OCI-LY7 (cell line): ENCODE results near the gene NLRC4. TPM values are rescaled to one million over a fixed set of nuclear protein-coding genes. Genes with fewer than 3 reads are reported as not detected.

Experiments used
- BruUV-seq: library from RNA; stranded (reverse); fragments of 400-500 nt; replicated peaks from 2 replicates; lab custom pipeline; 2021; lab: Mats Ljungman, UMichigan
- CTCF ChIA-PET: fragments of 300-600 bp; sonication (Branson Sonifier 250); formaldehyde crosslinking; loops from one replicate; lab custom pipeline; 2022; ENCODE audit warnings: antibody characterized with exemption; ENCODE audit not compliant: unreplicated experiment; lab: Charles Lee
- POLR2A ChIA-PET: fragments of 300-600 bp; sonication (Branson Sonifier 250); formaldehyde crosslinking; loops from one replicate; lab custom pipeline; 2022; ENCODE audit warnings: antibody characterized with exemption; lab: Charles Lee
- DNase-seq: peaks from one replicate; pipeline ENCODE4 v3.0.0-alpha.2; 2015; ENCODE audit warnings: low spot score
- H2AFZ ChIP-seq: fragments of 200-600 bp; sonication (generic), shearing (Covaris generic); 2 replicates; pipeline ENCODE4 v1.6.1; 2014; ENCODE audit warnings: mild to moderate bottlenecking, antibody characterized with exemption, low read length, moderate library complexity
- H3K27ac ChIP-seq: fragments of 200-600 bp; sonication (generic); 2 replicates; pipeline ENCODE4 v1.5.1; 2014; ENCODE audit warnings: mixed run types, low read depth, mild to moderate bottlenecking, moderate library complexity, low read length, inconsistent platforms; ENCODE audit not compliant: poor library complexity, severe bottlenecking
- H3K36me3 ChIP-seq: fragments of 200-600 bp; sonication (generic); 2 replicates; pipeline ENCODE4 v1.6.1; 2014; ENCODE audit warnings: mild to moderate bottlenecking, antibody characterized with exemption, low read length, moderate library complexity, mixed read lengths; ENCODE audit not compliant: insufficient read depth
- H3K4me1 ChIP-seq: fragments of 200-600 bp; sonication (generic); 2 replicates; pipeline ENCODE4 v1.5.1; 2014; ENCODE audit warnings: mild to moderate bottlenecking, low read length; ENCODE audit not compliant: insufficient read depth, poor library complexity, severe bottlenecking
- H3K4me2 ChIP-seq: fragments of 200-600 bp; sonication (generic); 2 replicates; pipeline ENCODE4 v1.6.1; 2014; ENCODE audit warnings: mild to moderate bottlenecking, low read length
- H3K4me3 ChIP-seq: fragments of 200-600 bp; sonication (generic); 2 replicates; pipeline ENCODE4 v1.5.1; 2014; ENCODE audit warnings: mild to moderate bottlenecking, low read depth, low read length; ENCODE audit not compliant: poor library complexity, severe bottlenecking
- H3K79me2 ChIP-seq: fragments of 200-600 bp; sonication (generic); 2 replicates; pipeline ENCODE4 v1.6.1; 2016; ENCODE audit warnings: low read depth, mild to moderate bottlenecking, low read length, moderate library complexity, mixed read lengths; ENCODE audit not compliant: insufficient read depth
- H3K9me2 ChIP-seq: fragments of 200-600 bp; sonication (generic); 2 replicates; pipeline ENCODE4 v1.6.1; 2016; ENCODE audit warnings: mild to moderate bottlenecking, low read length, mixed read lengths; ENCODE audit not compliant: insufficient read depth
- H3K9me3 ChIP-seq: fragments of 200-600 bp; sonication (generic); 2 replicates; pipeline ENCODE4 v1.6.1; 2014; ENCODE audit warnings: mild to moderate bottlenecking, mixed run types, low read length, mixed read lengths
- H4K20me1 ChIP-seq: fragments of 200-600 bp; sonication (generic); 2 replicates; pipeline ENCODE4 v1.6.1; 2014; ENCODE audit warnings: mild to moderate bottlenecking, antibody characterized with exemption, low read length, moderate library complexity, mixed read lengths; ENCODE audit not compliant: insufficient read depth
- EZH2phosphoT487 ChIP-seq: fragments of 200-600 bp; sonication (generic); IDR thresholded peaks from 2 replicates; pipeline ENCODE4 v1.6.1; 2018; ENCODE audit warnings: low read depth, borderline replicate concordance, mild to moderate bottlenecking, mixed run types, antibody characterized with exemption, low read length, moderate library complexity, mixed read lengths
- intact Hi-C: fragments of 100-400 bp; cut with micrococcal nuclease; formaldehyde crosslinking; loops from one replicate; pipeline ENCODE4 v1.10.0; 2022; ENCODE audit not compliant: unreplicated experiment
- total RNA-seq, 2 experiments: library from RNA; depleted of rRNA in 1 of 2; stranded (reverse); fragments of >200 nt in 1 of 2; shearing (Covaris generic) in 1 of 2; gene quantifications; 2 replicates each; pipeline ENCODE4 v1.2.3, GENCODE V29; 2014 to 2022
- TF ChIP-seq, protein P1 (sequence below): fragments of 200-600 bp; sonication (generic); conservative IDR thresholded peaks from 2 replicates; pipeline ENCODE4 v1.5.1; 2014; ENCODE audit warnings: mild to moderate bottlenecking, antibody characterized with exemption, low read length, moderate library complexity, mixed read lengths

The NLRC4 gene
- total RNA-seq, 2 experiments from 2014 or later = not detected

DNA sequence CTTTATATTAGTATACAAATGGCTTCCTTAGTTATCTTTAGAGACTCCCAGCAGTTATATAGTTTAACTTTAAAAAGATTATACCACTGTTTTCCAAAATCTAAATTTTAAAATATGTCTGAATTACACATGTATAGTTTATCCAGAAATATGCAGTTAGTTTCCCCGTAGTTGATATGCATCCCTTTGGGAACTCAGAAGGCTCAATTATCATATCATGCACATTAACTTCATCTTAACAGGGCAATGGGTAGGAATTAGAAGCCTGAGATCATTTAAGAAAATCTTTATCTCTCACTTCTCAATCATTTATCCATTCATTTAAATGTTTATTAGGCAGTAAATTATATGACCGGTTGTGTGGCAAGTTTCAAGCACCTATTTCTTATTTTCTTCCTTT is 27.2 kb downstream of the NLRC4 start:
- no peak overlapping the region for H2AFZ ChIP-seq
- no peaks in the 10 kb centered on the region for H3K9me2 ChIP-seq
- DNase-seq = no peak
- no peak overlapping the region for H3K4me3 ChIP-seq
- H3K4me1 ChIP-seq = no peaks in the 10 kb centered on the region
- H3K27ac ChIP-seq = no peak overlapping the region
- CTCF ChIA-PET = no interaction called here
- POLR2A ChIA-PET = interaction anchor here (0.5 kb wide), 1 partner anchor 249 kb away, joined by 3 read pairs; no protein-coding TSS in a partner anchor
- H3K4me2 ChIP-seq = no peak overlapping the region
- no peaks in the 10 kb centered on the region for H3K79me2 ChIP-seq
- no peaks in the 10 kb centered on the region for H4K20me1 ChIP-seq
- TF ChIP-seq, protein P1, sequence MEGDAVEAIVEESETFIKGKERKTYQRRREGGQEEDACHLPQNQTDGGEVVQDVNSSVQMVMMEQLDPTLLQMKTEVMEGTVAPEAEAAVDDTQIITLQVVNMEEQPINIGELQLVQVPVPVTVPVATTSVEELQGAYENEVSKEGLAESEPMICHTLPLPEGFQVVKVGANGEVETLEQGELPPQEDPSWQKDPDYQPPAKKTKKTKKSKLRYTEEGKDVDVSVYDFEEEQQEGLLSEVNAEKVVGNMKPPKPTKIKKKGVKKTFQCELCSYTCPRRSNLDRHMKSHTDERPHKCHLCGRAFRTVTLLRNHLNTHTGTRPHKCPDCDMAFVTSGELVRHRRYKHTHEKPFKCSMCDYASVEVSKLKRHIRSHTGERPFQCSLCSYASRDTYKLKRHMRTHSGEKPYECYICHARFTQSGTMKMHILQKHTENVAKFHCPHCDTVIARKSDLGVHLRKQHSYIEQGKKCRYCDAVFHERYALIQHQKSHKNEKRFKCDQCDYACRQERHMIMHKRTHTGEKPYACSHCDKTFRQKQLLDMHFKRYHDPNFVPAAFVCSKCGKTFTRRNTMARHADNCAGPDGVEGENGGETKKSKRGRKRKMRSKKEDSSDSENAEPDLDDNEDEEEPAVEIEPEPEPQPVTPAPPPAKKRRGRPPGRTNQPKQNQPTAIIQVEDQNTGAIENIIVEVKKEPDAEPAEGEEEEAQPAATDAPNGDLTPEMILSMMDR = no peak
- no peak for TF ChIP-seq EZH2phosphoT487
- H3K36me3 ChIP-seq = no peaks in the 10 kb centered on the region
- no peaks in the 10 kb centered on the region; the same call in 1 of the 2 replicates for H3K9me3 ChIP-seq
- intact Hi-C loops = no loop called here
- BruUV-seq = no TSS peak

DNA sequence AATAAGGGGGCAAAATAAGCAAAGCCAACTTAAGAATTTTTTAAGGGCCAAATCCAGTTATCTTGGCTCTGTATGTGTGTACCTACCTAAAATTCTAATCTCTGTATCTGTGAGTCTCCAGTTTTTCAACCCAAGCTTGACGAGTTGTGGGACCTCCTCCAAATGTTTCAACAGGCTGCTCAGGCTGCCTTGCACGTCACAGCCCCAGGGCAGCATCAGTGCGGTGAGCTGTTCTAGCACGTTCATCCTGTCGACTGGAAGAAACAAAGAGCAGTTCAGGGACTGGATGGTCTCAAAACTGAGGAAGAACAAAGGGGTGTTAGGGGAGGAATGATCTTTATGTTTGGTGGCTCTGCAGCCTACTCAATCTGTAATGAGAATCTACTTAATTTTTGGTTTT is 29.4 kb downstream of the NLRC4 start:
- intact Hi-C loops = no loop called here
- no peak overlapping the region for H2AFZ ChIP-seq
- no peaks in the 10 kb centered on the region for H3K36me3 ChIP-seq
- H3K4me1 ChIP-seq = no peaks in the 10 kb centered on the region
- no peak overlapping the region for H3K27ac ChIP-seq
- ChIA-PET CTCF (no interaction called here), POLR2A (interaction anchor here (1.1 kb wide), 1 partner anchor 14 kb away, joined by 4 read pairs; no protein-coding TSS in a partner anchor)
- no peaks in the 10 kb centered on the region for H4K20me1 ChIP-seq
- no TSS peak for BruUV-seq
- TF ChIP-seq, protein P1 = no peak
- no peak for TF ChIP-seq EZH2phosphoT487
- H3K79me2 ChIP-seq = no peaks in the 10 kb centered on the region
- no peaks in the 10 kb centered on the region for H3K9me2 ChIP-seq
- H3K9me3 ChIP-seq = no peaks in the 10 kb centered on the region; the same call in 1 of the 2 replicates
- no peak overlapping the region for H3K4me2 ChIP-seq
- DNase-seq = no peak
- H3K4me3 ChIP-seq = no peak overlapping the region

DNA sequence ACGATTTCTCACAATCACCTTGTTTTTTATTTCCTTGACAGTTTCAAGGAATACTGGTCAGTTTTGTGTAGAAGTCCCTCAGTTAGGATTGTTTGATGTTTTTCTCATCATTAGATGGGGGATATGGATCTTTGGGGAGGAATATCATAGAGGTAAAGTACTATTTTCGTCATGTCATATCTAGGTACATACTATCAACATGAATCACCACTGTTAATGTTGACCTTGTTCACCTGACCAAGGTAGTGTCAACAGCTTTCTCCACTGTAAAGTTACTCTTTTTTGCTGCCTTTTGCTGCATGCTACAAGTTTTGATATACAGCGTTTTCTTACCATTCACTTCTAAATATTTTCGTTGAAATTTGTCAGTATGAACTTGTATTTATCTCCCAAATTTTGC is 32.7 kb downstream of the NLRC4 start:
- Histone ChIP-seq H3K79me2 (no peaks in the 10 kb centered on the region), H2AFZ (no peak overlapping the region), H3K36me3 (no peaks in the 10 kb centered on the region), H4K20me1 (no peaks in the 10 kb centered on the region), H3K4me1 (no peaks in the 10 kb centered on the region), H3K4me3 (no peak overlapping the region), H3K9me2 (no peaks in the 10 kb centered on the region), H3K27ac (no peak overlapping the region), H3K9me3 (no peaks in the 10 kb centered on the region; the same call in 1 of the 2 replicates), H3K4me2 (no peak overlapping the region)
- intact Hi-C loops = no loop called here
- no peak for DNase-seq
- no TSS peak for BruUV-seq
- ChIA-PET POLR2A (no interaction called here), CTCF (no interaction called here)
- no peak for TF ChIP-seq EZH2phosphoT487
- TF ChIP-seq, protein P1 = no peak
